GM12875 (cell line): Measurements from ENCODE around the gene MAGI2.

ENCODE experiments used
- H3K4me3 ChIP-seq: one replicate; pipeline ENCODE4 v1.5.1; 2011; ENCODE audit warnings: low read depth, low read length, control low read depth
- TF ChIP-seq, protein P1 (sequence below): IDR thresholded peaks from 2 replicates; pipeline ENCODE4 v1.5.1; 2011; ENCODE audit warnings: low read depth, mild to moderate bottlenecking, control low read depth, inconsistent platforms, low read length, moderate library complexity, borderline replicate concordance; ENCODE audit not compliant: insufficient read depth

MAGI2 gene

DNA sequence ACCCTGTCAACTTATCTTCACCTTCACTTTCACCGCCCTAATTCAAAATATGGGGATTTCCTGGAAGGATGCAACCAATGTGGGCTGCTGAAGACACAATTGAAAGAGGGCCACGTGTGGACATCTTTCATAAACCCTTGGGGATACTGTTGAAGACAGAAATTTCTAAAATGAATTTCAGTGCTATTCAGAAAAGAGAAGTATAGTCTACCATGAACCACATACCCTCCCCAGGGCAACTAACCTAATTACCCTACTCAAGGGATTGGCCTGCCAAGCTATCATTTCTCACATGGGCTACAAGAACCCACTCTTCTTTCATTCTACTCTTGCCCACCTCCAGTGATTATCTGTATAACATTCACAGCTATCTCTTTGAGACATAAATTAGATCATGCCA, 1428.9 kb downstream of the MAGI2 start:
- TF ChIP-seq, protein P1, sequence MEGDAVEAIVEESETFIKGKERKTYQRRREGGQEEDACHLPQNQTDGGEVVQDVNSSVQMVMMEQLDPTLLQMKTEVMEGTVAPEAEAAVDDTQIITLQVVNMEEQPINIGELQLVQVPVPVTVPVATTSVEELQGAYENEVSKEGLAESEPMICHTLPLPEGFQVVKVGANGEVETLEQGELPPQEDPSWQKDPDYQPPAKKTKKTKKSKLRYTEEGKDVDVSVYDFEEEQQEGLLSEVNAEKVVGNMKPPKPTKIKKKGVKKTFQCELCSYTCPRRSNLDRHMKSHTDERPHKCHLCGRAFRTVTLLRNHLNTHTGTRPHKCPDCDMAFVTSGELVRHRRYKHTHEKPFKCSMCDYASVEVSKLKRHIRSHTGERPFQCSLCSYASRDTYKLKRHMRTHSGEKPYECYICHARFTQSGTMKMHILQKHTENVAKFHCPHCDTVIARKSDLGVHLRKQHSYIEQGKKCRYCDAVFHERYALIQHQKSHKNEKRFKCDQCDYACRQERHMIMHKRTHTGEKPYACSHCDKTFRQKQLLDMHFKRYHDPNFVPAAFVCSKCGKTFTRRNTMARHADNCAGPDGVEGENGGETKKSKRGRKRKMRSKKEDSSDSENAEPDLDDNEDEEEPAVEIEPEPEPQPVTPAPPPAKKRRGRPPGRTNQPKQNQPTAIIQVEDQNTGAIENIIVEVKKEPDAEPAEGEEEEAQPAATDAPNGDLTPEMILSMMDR, result no peak

DNA sequence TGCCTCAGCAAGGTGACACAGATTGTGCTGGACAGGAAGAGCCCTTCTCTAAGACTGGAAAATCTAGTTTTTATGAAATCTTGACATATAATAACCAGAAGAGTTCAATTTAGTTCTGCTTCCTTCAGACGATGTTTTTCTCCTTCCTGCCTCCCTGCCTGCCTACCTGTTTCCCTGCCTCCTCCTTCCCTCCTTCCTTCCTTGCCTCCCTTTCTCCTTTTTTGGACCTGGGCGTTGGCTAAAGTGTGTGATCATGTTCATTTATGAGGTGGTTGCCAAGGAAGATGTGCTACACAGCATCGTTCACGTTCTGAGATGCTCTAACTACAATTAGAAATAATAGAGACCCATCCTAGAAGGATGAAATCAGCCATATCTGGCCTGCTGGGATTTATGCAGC, 1430.3 kb downstream of the MAGI2 start:
- TF ChIP-seq, protein P1, result no peak
- H3K4me3 ChIP-seq, result no peak overlapping the region

More for the DNA sequence above, 1428.9 kb downstream of the MAGI2 start:
- no peak overlapping the region for H3K4me3 ChIP-seq

DNA sequence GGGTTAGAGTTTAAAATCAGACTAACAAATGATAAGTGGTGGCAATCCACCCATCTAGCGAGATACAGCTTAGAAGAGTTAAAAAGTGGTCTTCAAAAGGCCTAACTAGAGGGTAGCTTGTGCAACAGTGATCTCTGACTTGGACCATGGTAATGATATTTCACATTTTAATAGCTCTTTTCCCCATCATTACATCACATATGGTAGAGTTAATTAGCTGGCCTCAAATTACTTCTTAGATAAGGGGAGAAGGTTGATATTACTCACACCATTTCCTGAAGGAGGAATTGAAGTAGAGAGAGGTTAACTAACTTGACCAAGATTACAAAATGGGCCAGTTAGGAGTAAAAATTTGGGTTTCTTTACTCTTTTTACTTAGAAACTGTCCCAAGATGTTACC, 1431.3 kb downstream of the MAGI2 start:
- TF ChIP-seq, protein P1, result no peak
- H3K4me3 ChIP-seq, result no peak overlapping the region

DNA sequence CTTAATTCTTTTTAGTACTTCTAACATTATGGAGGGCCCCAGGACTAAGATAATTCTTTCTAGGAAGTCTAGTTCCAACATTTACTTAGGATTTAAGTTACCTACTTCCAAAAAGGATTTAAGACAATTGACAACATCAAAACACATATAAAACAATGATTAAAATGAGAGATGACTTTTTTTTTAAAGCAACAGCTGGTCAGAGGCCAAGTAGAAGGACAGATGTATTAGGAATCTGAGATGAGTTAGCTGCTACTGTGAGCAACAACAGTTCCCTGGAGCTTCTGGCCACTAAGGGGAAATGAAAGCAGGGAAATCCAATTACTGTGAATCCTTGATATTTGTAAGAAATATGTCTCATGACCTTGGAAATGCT, 1432.6 kb downstream of the MAGI2 start:
- H3K4me3 ChIP-seq, result no peak overlapping the region
- TF ChIP-seq, protein P1, result no peak

DNA sequence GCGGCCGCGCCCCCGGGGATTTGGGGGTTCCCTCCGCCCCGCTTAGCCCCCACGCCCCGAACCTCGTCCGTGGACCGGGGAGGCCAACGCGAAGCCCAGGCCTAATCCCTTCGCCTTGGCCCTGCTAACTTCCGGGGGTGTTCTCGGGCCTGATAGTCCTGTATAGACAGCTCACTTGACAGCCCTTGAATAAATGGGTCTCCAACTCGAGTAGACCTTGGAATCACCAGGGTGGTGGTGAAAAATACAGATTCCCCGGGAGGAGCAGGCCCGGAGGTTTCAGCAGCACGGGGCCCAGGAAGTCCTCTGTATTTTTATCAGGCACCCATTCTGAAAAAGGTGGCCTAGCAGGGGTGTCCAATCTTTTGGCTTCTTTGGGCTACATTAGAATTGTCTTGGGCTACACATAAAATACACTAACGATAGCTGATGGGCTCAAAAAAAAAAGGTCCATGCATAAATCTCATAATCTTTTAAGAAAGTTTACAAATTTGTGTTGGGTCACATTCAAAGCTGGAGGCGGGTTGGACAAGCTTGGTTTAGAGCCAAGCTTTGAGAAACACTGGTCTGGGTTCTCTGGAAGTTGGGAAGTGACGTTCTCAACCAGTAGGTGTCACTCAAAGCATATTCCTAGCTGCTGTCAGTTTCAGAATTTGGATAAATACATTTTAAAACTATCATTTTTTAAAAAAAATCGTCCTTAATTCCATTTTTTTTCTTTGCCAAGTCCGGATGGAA, 1433.2 kb downstream of the MAGI2 start:
- TF ChIP-seq, protein P1, result peak; percentile 44; the same call in 1 of the 2 replicates
- peak overlapping the region; percentile 65 for H3K4me3 ChIP-seq

DNA sequence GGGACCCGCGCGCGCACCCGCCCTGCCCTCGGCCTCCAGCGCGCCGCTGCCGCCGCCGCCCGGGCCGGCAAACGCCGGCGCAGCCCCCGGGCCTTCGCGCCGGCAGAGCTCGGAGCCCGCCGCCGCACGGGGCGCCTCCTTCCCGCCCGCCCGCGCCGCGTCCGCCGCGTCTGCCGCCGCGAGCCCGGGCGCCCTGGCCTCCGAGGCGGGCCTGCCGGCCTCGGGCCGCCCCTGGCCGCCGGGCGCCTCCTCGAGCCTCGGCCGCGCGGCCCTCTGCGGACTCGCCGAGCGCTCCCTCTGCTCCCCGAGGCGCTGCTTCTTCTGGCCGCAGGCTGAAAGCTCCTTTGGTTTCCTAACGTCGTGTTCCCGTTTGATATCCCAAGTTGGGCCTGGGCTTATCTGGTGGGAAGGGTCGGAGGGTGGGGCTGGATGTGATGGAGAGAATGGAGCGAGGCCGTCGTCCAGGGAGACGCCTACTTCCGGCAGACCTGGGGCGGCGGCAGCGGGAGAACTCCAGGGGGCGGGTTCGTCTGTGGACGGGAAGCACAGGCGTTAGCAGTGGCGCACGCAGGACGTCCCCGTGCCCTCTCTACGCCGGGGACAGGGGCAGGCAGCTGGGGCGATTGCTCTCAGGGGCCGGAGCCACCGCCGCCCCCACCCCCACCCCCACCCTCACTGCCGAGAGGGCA, 1433.9 kb downstream of the MAGI2 start:
- peak overlapping the region; percentile 65 for H3K4me3 ChIP-seq

More for the DNA sequence above, 1433.9 kb downstream of the MAGI2 start:
- TF ChIP-seq, protein P1, result 0 out of 2 replicates have a peak, but pooled peaks have one; percentile 1
